Lung (tissue), 12 donors: ENCODE measurements around the gene CEACAM1. TPM values are rescaled to one million over a fixed set of nuclear protein-coding genes. Genes with fewer than 3 reads are reported as not detected.
"Not testable (repeated sequence)": the region's sequence is repeated elsewhere in the genome, so short reads cannot be mapped to it uniquely, and the experiment has no call there.

Experiments
- ATAC-seq: fragments of 200-7000 bp; cut with Tn5 transposase; one replicate; pipeline ENCODE4 v1.9.1; 2020; ENCODE audit warnings: moderate number of reproducible peaks; ENCODE audit not compliant: insufficient read depth, low FRiP score
- DNase-seq, 3 donors: peaks; one replicate each; pipeline ENCODE4 v3.0.0-alpha.2; 2013 to 2017
- H3K27ac ChIP-seq, 2 donors: one replicate each; pipeline ENCODE4 v1.5.1; 2013; ENCODE audit warnings: mild to moderate bottlenecking in 2 of 2, moderate library complexity in 2 of 2, control low read depth in 1 of 2, inconsistent platforms in 1 of 2, low read depth in 1 of 2, low read length in 1 of 2
- H3K27me3 ChIP-seq, 3 donors: one replicate each; pipeline ENCODE4 v1.5.1; 2013; ENCODE audit warnings: low read length in 2 of 3; ENCODE audit not compliant: control insufficient read depth in 3 of 3, insufficient read depth in 3 of 3
- H3K36me3 ChIP-seq, 4 donors: one replicate each; pipeline ENCODE4 v1.5.1; 2013; ENCODE audit warnings: low read length in 4 of 4, mild to moderate bottlenecking in 1 of 4, moderate library complexity in 1 of 4; ENCODE audit not compliant: control insufficient read depth in 4 of 4, insufficient read depth in 4 of 4
- H3K4me1 ChIP-seq, 5 donors: one replicate each; pipeline ENCODE4 v1.5.1; 2013; ENCODE audit warnings: low read length in 5 of 5, mild to moderate bottlenecking in 2 of 5, moderate library complexity in 1 of 5; ENCODE audit not compliant: control insufficient read depth in 5 of 5, insufficient read depth in 5 of 5
- H3K4me3 ChIP-seq: one replicate; pipeline ENCODE4 v1.5.1; 2013; ENCODE audit warnings: mild to moderate bottlenecking, control low read depth, moderate library complexity
- H3K9ac ChIP-seq, 2 donors: one replicate each; pipeline ENCODE4 v1.5.1; 2013; ENCODE audit warnings: low read length in 2 of 2, control low read depth in 1 of 2; ENCODE audit not compliant: insufficient read depth in 1 of 2
- H3K9me3 ChIP-seq, 4 donors: one replicate each; pipeline ENCODE4 v1.5.1; 2013; ENCODE audit warnings: low read length in 3 of 4, mild to moderate bottlenecking in 1 of 4, moderate library complexity in 1 of 4; ENCODE audit not compliant: control insufficient read depth in 4 of 4, insufficient read depth in 3 of 4
- CTCF ChIP-seq: IDR thresholded peaks from 2 replicates; pipeline ENCODE4 v1.5.1; 2012; ENCODE audit warnings: mild to moderate bottlenecking; ENCODE audit errors: control extremely low read depth, extremely low read depth
- WGBS, 2 donors: extraction: QIAGEN DNeasy Blood & Tissue Kit; methylation state at CpG; one replicate each; pipeline ENCODE4 v1.1.7; 2013; 5-methylcytosine and 5-hydroxymethylcytosine counted together
- polyA plus RNA-seq, 2 donors: library from polyadenylated mRNA; stranded (reverse); fragments of 200-250 nt; gene quantifications; one replicate each; pipeline ENCODE4 v1.2.1, GENCODE V29; 2013
- total RNA-seq, 2 donors: library from RNA; depleted of rRNA in 1 of 2; stranded (reverse); fragments of >200 nt in 1 of 2; gene quantifications; one replicate each; pipeline ENCODE4 v1.2.1, GENCODE V29; 2014 to 2021
- donor health status: control.
- donor health status: control.
- donor health status: Bipolar disorder and iron deficiency.
- donor health status: healthy.
- donor health status: DM: yes; HTN: yes; CAD: no.

The CEACAM1 gene
- total and polyA plus RNA-seq, 4 donors: 3.6 to 26.8 (median 10.3) TPM

DNA sequence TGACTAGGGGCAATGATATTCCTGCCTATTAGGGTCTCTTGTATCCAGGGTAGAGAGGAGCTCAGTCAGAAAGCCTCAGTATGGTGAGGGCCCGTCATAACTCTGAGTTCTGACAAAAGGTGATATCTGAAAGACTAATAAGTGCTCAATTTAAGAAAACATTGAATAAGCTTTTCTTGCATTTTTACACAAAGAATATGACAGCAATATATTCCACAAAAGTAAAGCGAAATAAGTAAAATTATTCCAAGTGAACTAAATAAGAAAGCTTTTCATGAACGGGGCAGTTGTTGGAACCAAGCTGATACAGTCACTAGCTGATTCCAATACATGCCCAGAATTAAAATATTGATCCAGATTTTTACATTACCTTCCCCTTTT, 40.5 kb downstream of the CEACAM1 start:
- no peak overlapping the region for H3K27ac ChIP-seq
- TF ChIP-seq CTCF: no peak
- DNase-seq (no peak), ATAC-seq (no peak)
- H3K4me3 ChIP-seq: no peak overlapping the region
- H3K9me3 ChIP-seq: no peaks in the 10 kb centered on the region
- H3K36me3 ChIP-seq: no peaks in the 10 kb centered on the region
- peaks cover 0 to 9% (median 0%) of the 10 kb centered on the region in 5 donors for H3K4me1 ChIP-seq
- no peak overlapping the region for H3K9ac ChIP-seq
- no peaks in the 10 kb centered on the region for H3K27me3 ChIP-seq
- WGBS, 2 donors: 92 to 93% methylated on average over 3 of the region's 3 CpGs

DNA sequence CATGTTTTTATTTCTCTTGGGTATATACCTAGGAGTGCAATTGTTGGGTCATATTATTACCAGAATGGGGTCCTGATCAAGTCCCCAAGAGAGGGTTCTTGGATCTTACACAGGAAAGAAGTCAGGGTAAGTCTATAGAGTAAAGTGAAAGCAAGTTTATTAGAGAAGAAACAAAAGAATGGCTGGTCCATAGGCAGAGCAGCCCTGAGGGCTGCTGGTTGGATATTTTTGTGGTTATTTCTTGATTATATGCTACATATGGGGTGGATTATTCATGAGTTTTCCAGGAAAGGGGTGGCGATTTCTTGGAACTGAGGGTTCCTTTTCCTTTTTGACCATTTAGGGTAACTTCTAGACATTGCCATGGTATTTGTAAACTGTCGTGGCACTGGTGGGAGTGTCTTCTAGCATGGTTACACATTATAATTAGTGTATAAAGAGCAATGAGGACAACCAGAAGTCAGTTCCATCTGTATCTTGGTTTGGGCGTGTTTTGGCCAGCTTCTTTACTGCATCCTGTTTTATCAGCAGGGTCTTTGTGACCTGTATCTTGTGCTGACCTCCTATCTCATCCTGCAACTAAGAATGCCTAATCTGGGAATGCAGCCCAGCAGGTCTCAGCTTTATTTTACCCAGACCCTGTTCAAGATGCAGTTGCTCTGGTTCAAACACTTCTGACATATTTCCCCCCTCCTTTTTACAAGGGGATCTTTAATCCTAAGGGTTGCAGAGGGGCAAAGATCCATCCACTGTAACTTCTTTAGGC, 41.1 kb downstream of the CEACAM1 start:
- H3K36me3 ChIP-seq: no peaks in the 10 kb centered on the region
- H3K9me3 ChIP-seq: no peaks in the 10 kb centered on the region
- WGBS, 2 donors: 70 to 88% methylated on average over 3 of the region's 3 CpGs

GRCh38 chr19:42485036-42485435, 43.2 kb downstream of the CEACAM1 start:
- not testable (repeated sequence) for ATAC-seq
- WGBS, 2 donors: 79 to 81% methylated on average over 4 of the region's 4 CpGs

More for the DNA sequence above, 41.1 kb downstream of the CEACAM1 start:
- Histone ChIP-seq H3K27ac (no peak overlapping the region), H3K27me3 (no peaks in the 10 kb centered on the region), H3K4me3 (no peak overlapping the region), H3K9ac (no peak overlapping the region), H3K4me1 (peaks cover 0 to 9% (median 0%) of the 10 kb centered on the region in 5 donors)
- TF ChIP-seq CTCF: no peak
- no peak for DNase-seq
- ATAC-seq: no peak

GRCh38 chr19:42480335-42481095, 47.8 kb downstream of the CEACAM1 start:
- TF ChIP-seq CTCF: no peak
- H3K4me3 ChIP-seq: no peak overlapping the region
- H3K9me3 ChIP-seq: no peaks in the 10 kb centered on the region
- DNase-seq (peak in 2 of 3 donors; percentile 26 to 53), ATAC-seq (no peak)
- WGBS, 2 donors: 31 to 37% methylated on average over 7 of the region's 7 CpGs
- no peaks in the 10 kb centered on the region for H3K36me3 ChIP-seq
- peak overlapping the region; percentile 21 to 75 for H3K27ac ChIP-seq
- H3K9ac ChIP-seq: no peak overlapping the region
- H3K4me1 ChIP-seq: no peaks in the 10 kb centered on the region
- no peaks in the 10 kb centered on the region for H3K27me3 ChIP-seq

More at GRCh38 chr19:42485036-42485435, 43.2 kb downstream of the CEACAM1 start:
- H3K4me1 ChIP-seq, H3K4me3 ChIP-seq, H3K9me3 ChIP-seq, H3K36me3 ChIP-seq, DNase-seq, H3K27ac ChIP-seq, H3K27me3 ChIP-seq, H3K9ac ChIP-seq: not testable (repeated sequence)
